ENCODE measurements around the gene GPR87. TPM values are rescaled to one million over a fixed set of nuclear protein-coding genes. Genes with fewer than 3 reads are reported as not detected.

The GPR87 gene
- total RNA-seq, 1 donor: not detected

DNA sequence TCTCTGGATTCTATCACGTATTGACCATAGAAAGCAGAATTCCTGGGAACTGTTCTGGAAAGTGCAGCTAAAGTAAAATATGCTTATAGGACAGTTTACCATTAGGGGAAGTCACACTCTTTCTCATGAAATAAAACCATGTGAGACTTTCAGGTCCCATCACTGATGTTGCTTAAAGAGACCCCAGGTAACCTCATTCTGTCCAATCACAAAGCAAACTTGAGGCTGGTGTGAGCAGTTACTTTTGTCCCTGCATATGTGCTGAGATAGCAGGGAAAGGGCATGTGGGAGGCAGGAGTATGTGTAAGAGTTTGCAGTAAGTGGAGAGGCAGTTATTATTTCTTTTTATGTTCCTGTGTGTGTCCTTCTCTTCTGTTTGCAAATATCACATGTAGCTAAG lies 16.1 kb downstream of the GPR87 start:
- no peaks in the 10 kb centered on the region for H3K36me3 ChIP-seq (ENCODE audit: insufficient read depth, low read length)
- peaks cover 21% of the 10 kb centered on the region for H3K4me1 ChIP-seq (ENCODE audit: insufficient read depth, low read length)
- no peak for DNase-seq (ENCODE audit: insufficient read length, low spot score, missing footprints)
- no peak overlapping the region for H3K27ac ChIP-seq (ENCODE audit: low read depth, low read length)
- no peak overlapping the region for H3K4me2 ChIP-seq (ENCODE audit: insufficient read depth, low read length)
- no peaks in the 10 kb centered on the region for H3K9me3 ChIP-seq (ENCODE audit: low read depth, low read length)
- no peak overlapping the region for H2AFZ ChIP-seq (ENCODE audit: low read length)
- no peak overlapping the region for H3K4me3 ChIP-seq (ENCODE audit: insufficient read depth, low read length)
- H3K27me3 ChIP-seq (ENCODE audit: insufficient read depth, low read length): peaks cover 6% of the 10 kb centered on the region
- TF ChIP-seq, protein P1, sequence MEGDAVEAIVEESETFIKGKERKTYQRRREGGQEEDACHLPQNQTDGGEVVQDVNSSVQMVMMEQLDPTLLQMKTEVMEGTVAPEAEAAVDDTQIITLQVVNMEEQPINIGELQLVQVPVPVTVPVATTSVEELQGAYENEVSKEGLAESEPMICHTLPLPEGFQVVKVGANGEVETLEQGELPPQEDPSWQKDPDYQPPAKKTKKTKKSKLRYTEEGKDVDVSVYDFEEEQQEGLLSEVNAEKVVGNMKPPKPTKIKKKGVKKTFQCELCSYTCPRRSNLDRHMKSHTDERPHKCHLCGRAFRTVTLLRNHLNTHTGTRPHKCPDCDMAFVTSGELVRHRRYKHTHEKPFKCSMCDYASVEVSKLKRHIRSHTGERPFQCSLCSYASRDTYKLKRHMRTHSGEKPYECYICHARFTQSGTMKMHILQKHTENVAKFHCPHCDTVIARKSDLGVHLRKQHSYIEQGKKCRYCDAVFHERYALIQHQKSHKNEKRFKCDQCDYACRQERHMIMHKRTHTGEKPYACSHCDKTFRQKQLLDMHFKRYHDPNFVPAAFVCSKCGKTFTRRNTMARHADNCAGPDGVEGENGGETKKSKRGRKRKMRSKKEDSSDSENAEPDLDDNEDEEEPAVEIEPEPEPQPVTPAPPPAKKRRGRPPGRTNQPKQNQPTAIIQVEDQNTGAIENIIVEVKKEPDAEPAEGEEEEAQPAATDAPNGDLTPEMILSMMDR (IDR thresholded peaks at IDR 0.05; ENCODE audit: extremely low read depth, low read depth, low read length): no peak
- no peaks in the 10 kb centered on the region for H4K20me1 ChIP-seq (ENCODE audit: insufficient read depth, low read length)
- no peaks in the 10 kb centered on the region for H3K79me2 ChIP-seq (ENCODE audit: insufficient read depth, low read length)

DNA sequence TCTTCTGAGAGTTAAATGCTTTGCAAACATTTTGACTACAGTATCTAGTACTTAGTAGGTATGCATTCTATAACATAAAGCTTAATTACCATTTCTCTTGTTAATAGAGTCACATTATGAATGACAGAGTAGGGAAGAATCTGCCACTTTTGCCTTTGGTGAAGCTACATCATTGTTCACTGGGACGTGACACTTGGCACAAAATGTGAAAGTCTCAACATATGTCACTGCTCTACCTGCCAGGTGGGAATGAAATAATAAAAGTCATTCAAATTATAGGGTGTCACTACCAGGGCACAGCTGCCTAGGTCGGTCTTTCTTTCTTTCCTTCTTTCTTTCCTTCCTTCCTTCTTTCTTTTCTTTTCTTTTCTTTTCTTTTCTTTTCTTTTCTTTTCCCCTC lies 17.6 kb downstream of the GPR87 start:
- H4K20me1 ChIP-seq (ENCODE audit: insufficient read depth, low read length): no peaks in the 10 kb centered on the region
- no peak overlapping the region for H2AFZ ChIP-seq (ENCODE audit: low read length)
- no peak overlapping the region for H3K4me2 ChIP-seq (ENCODE audit: insufficient read depth, low read length)
- H3K79me2 ChIP-seq (ENCODE audit: insufficient read depth, low read length): no peaks in the 10 kb centered on the region
- H3K4me3 ChIP-seq (ENCODE audit: insufficient read depth, low read length): no peak overlapping the region
- no peak overlapping the region for H3K27ac ChIP-seq (ENCODE audit: low read depth, low read length)
- TF ChIP-seq, protein P1 (IDR thresholded peaks at IDR 0.05; ENCODE audit: extremely low read depth, low read depth, low read length): no peak
- DNase-seq (ENCODE audit: insufficient read length, low spot score, missing footprints): no peak
- peaks cover 10% of the 10 kb centered on the region for H3K4me1 ChIP-seq (ENCODE audit: insufficient read depth, low read length)
- no peaks in the 10 kb centered on the region for H3K9me3 ChIP-seq (ENCODE audit: low read depth, low read length)
- peaks cover 6% of the 10 kb centered on the region for H3K27me3 ChIP-seq (ENCODE audit: insufficient read depth, low read length)
- no peaks in the 10 kb centered on the region for H3K36me3 ChIP-seq (ENCODE audit: insufficient read depth, low read length)

DNA sequence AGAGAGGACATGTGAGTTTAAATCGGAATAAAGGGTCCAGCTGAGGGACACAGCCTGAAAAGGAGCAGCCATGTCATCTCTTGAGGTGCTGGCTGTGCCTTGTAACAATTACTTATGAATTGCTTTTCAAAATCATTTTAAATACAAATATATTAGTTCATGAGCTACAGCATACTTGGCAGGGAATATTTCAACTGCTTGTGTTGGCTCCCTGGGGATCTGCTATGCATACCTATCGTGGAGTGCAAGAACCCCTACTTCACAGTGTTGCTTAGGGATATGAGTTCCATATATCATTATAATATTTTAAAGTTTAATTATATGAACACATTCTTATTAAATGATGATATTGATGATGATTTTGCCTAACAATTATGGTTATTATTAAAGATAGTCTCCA lies 19.2 kb downstream of the GPR87 start:
- Histone ChIP-seq H3K4me2 (ENCODE audit: insufficient read depth, low read length) (no peak overlapping the region), H3K9me3 (ENCODE audit: low read depth, low read length) (no peaks in the 10 kb centered on the region), H3K79me2 (ENCODE audit: insufficient read depth, low read length) (no peaks in the 10 kb centered on the region), H3K36me3 (ENCODE audit: insufficient read depth, low read length) (no peaks in the 10 kb centered on the region), H3K27ac (ENCODE audit: low read depth, low read length) (no peak overlapping the region), H3K4me1 (ENCODE audit: insufficient read depth, low read length) (peaks cover 10% of the 10 kb centered on the region), H3K27me3 (ENCODE audit: insufficient read depth, low read length) (peaks cover 6% of the 10 kb centered on the region), H4K20me1 (ENCODE audit: insufficient read depth, low read length) (no peaks in the 10 kb centered on the region), H2AFZ (ENCODE audit: low read length) (no peak overlapping the region), H3K4me3 (ENCODE audit: insufficient read depth, low read length) (no peak overlapping the region)
- TF ChIP-seq, protein P1 (IDR thresholded peaks at IDR 0.05; ENCODE audit: extremely low read depth, low read depth, low read length): no peak
- DNase-seq (ENCODE audit: insufficient read length, low spot score, missing footprints): no peak

DNA sequence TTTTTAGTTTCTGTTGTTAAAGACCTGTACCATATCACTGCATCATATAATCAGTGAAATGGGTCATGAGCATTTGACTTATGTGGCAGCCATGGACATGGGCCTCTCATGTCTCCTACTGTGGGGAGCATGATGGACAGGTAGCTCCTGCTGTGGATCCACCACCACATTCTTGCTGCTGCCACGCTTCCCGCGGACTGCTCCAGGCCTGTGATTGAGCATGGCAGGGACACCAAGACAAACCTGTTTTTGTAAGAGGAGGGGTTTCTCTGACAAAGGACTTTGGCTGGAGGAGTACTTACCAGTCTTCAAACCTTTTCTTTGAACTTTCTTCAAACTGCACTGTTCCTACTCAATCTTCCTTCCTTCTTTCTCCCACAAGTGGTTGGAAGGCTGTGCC lies 20.4 kb downstream of the GPR87 start:
- TF ChIP-seq, protein P1 (IDR thresholded peaks at IDR 0.05; ENCODE audit: extremely low read depth, low read depth, low read length): no peak
- Histone ChIP-seq H3K36me3 (ENCODE audit: insufficient read depth, low read length) (no peaks in the 10 kb centered on the region), H2AFZ (ENCODE audit: low read length) (no peak overlapping the region), H3K4me3 (ENCODE audit: insufficient read depth, low read length) (no peak overlapping the region), H3K9me3 (ENCODE audit: low read depth, low read length) (no peaks in the 10 kb centered on the region), H3K4me1 (ENCODE audit: insufficient read depth, low read length) (peaks cover under 1% of the 10 kb centered on the region), H4K20me1 (ENCODE audit: insufficient read depth, low read length) (no peaks in the 10 kb centered on the region), H3K79me2 (ENCODE audit: insufficient read depth, low read length) (no peaks in the 10 kb centered on the region), H3K4me2 (ENCODE audit: insufficient read depth, low read length) (no peak overlapping the region), H3K27me3 (ENCODE audit: insufficient read depth, low read length) (peaks cover 6% of the 10 kb centered on the region), H3K27ac (ENCODE audit: low read depth, low read length) (no peak overlapping the region)
- no peak for DNase-seq (ENCODE audit: insufficient read length, low spot score, missing footprints)
